Measurements from ENCODE around the gene GDAP2. TPM values are rescaled to one million over a fixed set of nuclear protein-coding genes. Genes with fewer than 3 reads are reported as not detected.

The GDAP2 gene
- total and polyA plus RNA-seq, 2 of the 4 experiments (the other 2 are of a cell fraction) = 5.4 to 27.1 TPM

DNA sequence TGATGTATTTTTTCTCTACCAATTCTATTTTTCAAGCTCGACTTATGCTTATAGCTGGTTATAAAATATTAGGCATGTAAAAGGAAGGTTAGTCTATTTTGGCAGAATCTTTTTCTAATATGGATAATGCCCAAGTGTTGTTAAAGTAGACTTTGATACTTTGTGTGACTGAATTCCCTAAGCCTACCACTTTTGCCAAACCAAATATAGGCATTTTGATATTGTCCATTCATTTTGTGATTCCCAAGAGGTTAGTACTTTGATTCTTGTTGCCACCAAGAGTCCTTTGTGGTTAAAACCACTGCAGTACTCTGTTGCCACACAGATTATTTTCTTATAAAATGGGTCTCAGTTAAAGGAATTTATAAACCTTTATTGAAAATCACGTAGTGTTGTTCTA is 4.3 kb upstream of the GDAP2 start:
- H3K4ac ChIP-seq (ENCODE audit: low read depth, low read length) = no peak overlapping the region
- peaks cover 3% of the 10 kb centered on the region for H3K9me1 ChIP-seq (ENCODE audit: insufficient read depth, low read length)
- H2AK5ac ChIP-seq (ENCODE audit: low read depth, low read length) = no peak overlapping the region
- POLR2A ChIA-PET (ENCODE audit: unreplicated experiment) = no interaction called here
- H3K79me1 ChIP-seq (ENCODE audit: low read depth in 1 of 2, low read length in 2 of 2) = peaks cover 18 to 47% of the 10 kb centered on the region in 2 experiments
- no peak overlapping the region for H2BK20ac ChIP-seq (ENCODE audit: low read depth, low read length)
- no peak overlapping the region for H2AFZ ChIP-seq (replicated peaks; ENCODE audit: low read length, poor library complexity)
- no peak overlapping the region for H4K91ac ChIP-seq (ENCODE audit: insufficient read depth, low read depth, low read length)
- H3K27me3 ChIP-seq (ENCODE audit: control insufficient read depth, insufficient read depth, low read length) = no peaks in the 10 kb centered on the region
- H3K9me3 ChIP-seq (ENCODE audit: control insufficient read depth, insufficient read depth, low read length) = no peaks in the 10 kb centered on the region
- no peak overlapping the region for H3K4me3 ChIP-seq (ENCODE audit: insufficient read depth, low read depth, low read length)
- no peak overlapping the region for H3K27ac ChIP-seq (ENCODE audit: insufficient read depth, low read length)
- no peak for TF ChIP-seq MAZ (IDR thresholded peaks at IDR 0.05; ENCODE audit: borderline replicate concordance, low read depth, low read length)
- TF ChIP-seq RAD21 (IDR thresholded peaks at IDR 0.05; ENCODE audit: low read length) = no peak
- TF ChIP-seq MAFK (IDR thresholded peaks at IDR 0.05; ENCODE audit: low read depth, low read length) = no peak
- H3K18ac ChIP-seq (ENCODE audit: low read depth, low read length) = no peak overlapping the region
- H2BK5ac ChIP-seq (ENCODE audit: low read depth, low read length, poor library complexity, severe bottlenecking) = no peak overlapping the region
- intact Hi-C loops (cut with micrococcal nuclease) (no loop called here), in situ Hi-C loops (cut with MboI; ENCODE audit: low sequenced_read_pairs) (no loop called here), dilution Hi-C loops (cut with HindIII; ENCODE audit: low sequenced_read_pairs, unreplicated experiment) (no loop called here)
- no peak overlapping the region for H2BK15ac ChIP-seq (ENCODE audit: low read depth, low read length)
- H4K5ac ChIP-seq (ENCODE audit: low read depth, low read length) = no peak overlapping the region
- peaks cover 8% of the 10 kb centered on the region for H3K36me3 ChIP-seq (ENCODE audit: control insufficient read depth, insufficient read depth, low read length)
- BruUV-seq (replicated peaks) = no TSS peak
- WGBS, 2 experiments (ENCODE audit: extremely low coverage in 2 of 2, insufficient read length in 1 of 2) = 100% methylated on average over 1 of the region's 2 CpGs; no CpG with 5 or more reads in 1 of the 2 experiments
- peaks cover 8% of the 10 kb centered on the region; the same call in 1 of the 2 replicates for H4K20me1 ChIP-seq (ENCODE audit: insufficient read depth, low read length)
- H3K9ac ChIP-seq (ENCODE audit: low read depth, low read length) = no peak overlapping the region
- no peak for DNase-seq
- no peak overlapping the region for H3K56ac ChIP-seq (ENCODE audit: extremely low read depth, insufficient read depth, low read length)
- H2AK9ac ChIP-seq (replicated peaks; ENCODE audit: low read depth, low read length, poor library complexity) = no peak overlapping the region
- no peak for ATAC-seq (ENCODE audit: low read depth)
- H3K23ac ChIP-seq (ENCODE audit: low read depth, low read length) = no peak overlapping the region
- CTCF ChIA-PET = no interaction called here
- no peak overlapping the region for H2BK120ac ChIP-seq (ENCODE audit: low read depth, low read length)
- no peak overlapping the region for H3K4me2 ChIP-seq (ENCODE audit: low read depth, low read length)
- no peak overlapping the region for H3K14ac ChIP-seq (replicated peaks; ENCODE audit: low read depth, low read length)
- H4K8ac ChIP-seq (ENCODE audit: low read depth in 2 of 2, low read length in 2 of 2) = no peak overlapping the region
- H3K4me1 ChIP-seq (ENCODE audit: control insufficient read depth, insufficient read depth, low read length) = 0 out of 2 replicates have a peak, but pooled peaks cover 3% of the 10 kb centered on the region
